HG02970 (cell line): ENCODE results near the gene AZIN2.
A peak's percentile ranks its signal among the peaks of the same experiment; 100 is the strongest.
"Not testable (repeated sequence)": the region's sequence is repeated elsewhere in the genome, so short reads cannot be mapped to it uniquely, and the experiment has no call there.

Source experiments
- ATAC-seq: cut with Tn5 transposase; IDR thresholded peaks from one replicate; pipeline ENCODE4 v1.9.1; 2021; ENCODE audit warnings: mild to moderate bottlenecking, moderate library complexity, moderate number of reproducible peaks; ENCODE audit not compliant: unreplicated experiment, low FRiP score

Gene AZIN2

GRCh38 chr1:33123266-33123665 lies 42.3 kb downstream of the AZIN2 start:
- ATAC-seq: no peak

- not testable (repeated sequence) for ATAC-seq
These were observed 43.7 kb downstream of the AZIN2 start for GRCh38 chr1:33124647-33125046.

GRCh38 chr1:33126411-33127000 lies 45.6 kb downstream of the AZIN2 start:
- no peak for ATAC-seq

- ATAC-seq: peak; percentile 98
These were observed 46.3 kb downstream of the AZIN2 start for GRCh38 chr1:33127001-33127823.

- ATAC-seq: no peak
These were observed 47.8 kb downstream of the AZIN2 start for GRCh38 chr1:33128781-33129180.

GRCh38 chr1:33130297-33130696 lies 49.3 kb downstream of the AZIN2 start:
- no peak for ATAC-seq

- ATAC-seq: no peak
These were observed 50.2 kb downstream of the AZIN2 start for GRCh38 chr1:33131191-33131590.

GRCh38 chr1:33132549-33132948 lies 51.6 kb downstream of the AZIN2 start:
- no peak for ATAC-seq

- no peak for ATAC-seq
These were observed 52.6 kb downstream of the AZIN2 start for GRCh38 chr1:33133478-33134105.

GRCh38 chr1:33136041-33136440 lies 55.1 kb downstream of the AZIN2 start:
- not testable (repeated sequence) for ATAC-seq

- no peak for ATAC-seq
These were observed 56.8 kb downstream of the AZIN2 start for GRCh38 chr1:33137800-33138199.

GRCh38 chr1:33140153-33141149 lies 59.5 kb downstream of the AZIN2 start:
- ATAC-seq: no peak

GRCh38 chr1:33141216-33141615 lies 60.3 kb downstream of the AZIN2 start:
- no peak for ATAC-seq

- ATAC-seq: no peak
These were observed 60.8 kb downstream of the AZIN2 start for GRCh38 chr1:33141781-33142180.

GRCh38 chr1:33142483-33143064 lies 61.6 kb downstream of the AZIN2 start:
- no peak for ATAC-seq

- no peak for ATAC-seq
These were observed 62.2 kb downstream of the AZIN2 start for GRCh38 chr1:33143176-33143575.

- ATAC-seq: no peak
These were observed 62.7 kb downstream of the AZIN2 start for GRCh38 chr1:33143698-33144097.

- no peak for ATAC-seq
These were observed 65.0 kb downstream of the AZIN2 start for GRCh38 chr1:33146003-33146402.

- ATAC-seq: no peak
These were observed 66.5 kb downstream of the AZIN2 start for GRCh38 chr1:33147275-33147996.

- no peak for ATAC-seq
These were observed 67.0 kb downstream of the AZIN2 start for GRCh38 chr1:33147997-33148314.
